Panc1 (cell line): ENCODE results near the gene RASSF4. TPM values are rescaled to one million over a fixed set of nuclear protein-coding genes. Genes with fewer than 3 reads are reported as not detected.

ENCODE experiments used
- ATAC-seq: fragments of 200-7000 bp; cut with Tn5 transposase; 2 replicates; pipeline ENCODE4 v1.9.1; 2020; ENCODE audit warnings: mild to moderate bottlenecking, moderate library complexity
- BruUV-seq: library from RNA; stranded (reverse); fragments of 400-500 nt; replicated peaks from 2 replicates; lab custom pipeline; 2021; lab: Mats Ljungman, UMichigan
- CTCF ChIA-PET: fragments of 300-600 bp; sonication (Branson Sonifier 250); formaldehyde crosslinking; loops from one replicate; lab custom pipeline; 2022; ENCODE audit warnings: antibody characterized with exemption; lab: Charles Lee
- POLR2A ChIA-PET: fragments of 300-600 bp; sonication (Branson Sonifier 250); formaldehyde crosslinking; loops from one replicate; lab custom pipeline; 2022; ENCODE audit warnings: antibody characterized with exemption; lab: Charles Lee
- DNase-seq: peaks from one replicate; pipeline ENCODE4 v3.0.0-alpha.2; 2010; ENCODE audit warnings: low read depth, low spot score
- H3K27ac ChIP-seq: 2 replicates; pipeline ENCODE4 v1.5.1; 2011; ENCODE audit warnings: mild to moderate bottlenecking, low read length, inconsistent platforms
- H3K27me3 ChIP-seq: fragments of 200-500 bp; sonication (Bioruptor generic); 2 replicates; pipeline ENCODE4 v1.6.0; 2014; ENCODE audit warnings: low read length, inconsistent platforms; ENCODE audit not compliant: control insufficient read depth, insufficient read depth
- H3K36me3 ChIP-seq: fragments of 200-500 bp; sonication (Bioruptor generic); 2 replicates; pipeline ENCODE4 v1.5.1; 2014; ENCODE audit warnings: inconsistent platforms, mild to moderate bottlenecking, low read length, moderate library complexity; ENCODE audit not compliant: control insufficient read depth, insufficient read depth
- H3K4me1 ChIP-seq: 2 replicates; pipeline ENCODE4 v1.5.1; 2011; ENCODE audit warnings: inconsistent platforms, mild to moderate bottlenecking, low read length, moderate library complexity; ENCODE audit not compliant: control insufficient read depth, insufficient read depth
- H3K4me3 ChIP-seq, 2 experiments: 2 replicates each; pipeline ENCODE4 v1.5.1; 2011 to 2012; ENCODE audit warnings: low read depth in 2 of 2, low read length in 2 of 2, mild to moderate bottlenecking in 2 of 2, inconsistent platforms in 1 of 2, moderate library complexity in 1 of 2
- H3K9me3 ChIP-seq: fragments of 200-500 bp; sonication (Bioruptor generic); 2 replicates; pipeline ENCODE4 v1.5.1; 2014; ENCODE audit warnings: low read depth, mild to moderate bottlenecking, inconsistent platforms, low read length, moderate library complexity; ENCODE audit not compliant: control insufficient read depth, insufficient read depth
- CTCF ChIP-seq: fragments of 450-650 bp; IDR thresholded peaks from 2 replicates; pipeline ENCODE4 v1.5.1; 2017; ENCODE audit warnings: mild to moderate bottlenecking
- POLR2AphosphoS5 ChIP-seq: IDR thresholded peaks from 2 replicates; pipeline ENCODE4 v1.6.1; 2012; ENCODE audit warnings: mild to moderate bottlenecking, low read depth, low read length, moderate library complexity
- SIN3A ChIP-seq: IDR thresholded peaks from 2 replicates; pipeline ENCODE4 v1.6.1; 2012; ENCODE audit warnings: low read depth, mild to moderate bottlenecking, low read length, moderate library complexity, borderline replicate concordance; ENCODE audit not compliant: insufficient read depth
- TCF7L2 ChIP-seq: IDR thresholded peaks from 2 replicates; pipeline ENCODE4 v1.6.1; 2011; ENCODE audit warnings: mild to moderate bottlenecking, low read depth, low read length, inconsistent platforms
- in situ Hi-C: cut with HindIII; loops from 2 replicates; pipeline ENCODE4 v1.10.0; 2016; ENCODE audit warnings: low sequenced_read_pairs, low pct_unique_long_range_greater_than_20kb
- intact Hi-C: fragments of 100-400 bp; cut with micrococcal nuclease; formaldehyde crosslinking; loops from one replicate; pipeline ENCODE4 v1.10.0; 2022; ENCODE audit not compliant: unreplicated experiment
- total RNA-seq: library from RNA; stranded (reverse); gene quantifications from one replicate; pipeline ENCODE4 v1.2.1, GENCODE V29; 2021; ENCODE audit not compliant: unreplicated experiment

Gene RASSF4
- total RNA-seq, 1 experiment from 2014 or later: 13.9 TPM

DNA sequence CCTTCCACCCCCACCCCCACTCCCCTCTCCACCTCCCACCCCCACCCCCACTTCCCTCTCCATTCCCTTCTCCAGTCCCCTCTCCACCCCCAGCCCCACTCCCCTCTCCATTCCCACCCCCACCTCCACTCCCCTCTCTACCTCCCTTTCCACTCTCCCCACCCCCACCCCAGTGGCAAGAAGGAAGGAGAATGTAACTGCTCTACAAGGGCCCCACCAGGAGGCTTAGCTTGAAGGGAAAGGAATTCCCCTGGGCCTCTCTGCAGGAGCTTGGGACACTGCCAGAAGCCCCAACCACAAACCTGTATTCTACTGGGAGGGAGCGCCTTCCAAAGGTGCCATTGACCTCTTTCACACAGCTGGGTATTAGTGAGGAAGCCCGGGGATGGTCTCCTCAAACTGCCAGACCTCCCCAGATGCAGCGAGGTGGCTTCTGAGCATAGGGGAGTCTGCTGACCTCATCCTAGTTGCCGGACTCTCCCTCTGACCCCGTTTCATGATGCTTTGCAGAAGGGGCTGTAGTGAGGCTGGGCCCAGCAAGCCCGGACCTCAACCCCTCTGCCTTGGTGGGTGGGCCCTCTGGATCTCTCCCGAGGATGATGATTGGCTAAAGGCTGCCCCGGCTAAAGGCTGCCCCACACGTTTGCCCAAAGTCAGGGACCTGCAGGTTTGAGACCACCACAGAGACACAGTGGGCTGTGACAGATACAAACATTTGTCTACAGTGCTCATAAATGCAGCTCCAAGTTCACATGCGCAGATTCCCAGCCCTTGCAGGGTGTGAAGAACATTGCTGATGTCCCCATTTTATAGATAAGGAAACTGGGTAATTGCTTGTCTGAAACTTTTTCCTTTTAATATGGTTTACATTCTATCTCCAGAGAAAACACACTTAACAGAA lies 16.1 kb downstream of the RASSF4 start:
- Histone ChIP-seq H3K27me3 (no peaks in the 10 kb centered on the region), H3K36me3 (no peaks in the 10 kb centered on the region), H3K4me3 (peak overlapping the region in 1 of 2 experiments; percentile 83; a peak in 2 of 4 replicates), H3K4me1 (peaks cover 65% of the 10 kb centered on the region), H3K27ac (peak overlapping the region; percentile 76), H3K9me3 (no peaks in the 10 kb centered on the region)
- no peak for DNase-seq
- ATAC-seq: peak; percentile 44
- BruUV-seq: no TSS peak
- POLR2A ChIA-PET: interaction anchor here (0.6 to 0.7 kb wide), 3 partner anchors 10 to 588 kb away, joined by 3 to 11 read pairs (median 4); no protein-coding TSS in a partner anchor
- TF ChIP-seq POLR2AphosphoS5 (peak; percentile 73), TCF7L2 (no peak)
- in situ Hi-C loops (no loop called here), intact Hi-C loops (loop anchor here (2.0 kb wide), 1 partner anchor 43 kb away; no protein-coding TSS in a partner anchor)
- CTCF ChIA-PET: interaction anchor here (0.7 to 2.3 kb wide), 3 partner anchors 13 to 44 kb away, joined by 4 to 17 read pairs (median 6); no protein-coding TSS in a partner anchor

- no peak for DNase-seq
- no TSS peak for BruUV-seq
- Histone ChIP-seq H3K36me3 (no peaks in the 10 kb centered on the region), H3K4me1 (peaks cover 74% of the 10 kb centered on the region), H3K27me3 (no peaks in the 10 kb centered on the region), H3K27ac (peak overlapping the region; percentile 76), H3K9me3 (no peaks in the 10 kb centered on the region), H3K4me3 (peak overlapping the region in 1 of 2 experiments; percentile 83; a peak in 2 of 4 replicates)
- intact Hi-C loops: no loop called here
- in situ Hi-C loops: no loop called here
- CTCF ChIA-PET: interaction anchor here (1.5 to 2.3 kb wide), 2 partner anchors 14 to 43 kb away, joined by 6 to 17 read pairs; no protein-coding TSS in a partner anchor
- TF ChIP-seq POLR2AphosphoS5 (no peak), SIN3A (no peak), CTCF (no peak)
- no peak for ATAC-seq
- POLR2A ChIA-PET: no interaction called here
Measured at GRCh38 chr10:44976352-44977198, 17.0 kb downstream of the RASSF4 start.

DNA sequence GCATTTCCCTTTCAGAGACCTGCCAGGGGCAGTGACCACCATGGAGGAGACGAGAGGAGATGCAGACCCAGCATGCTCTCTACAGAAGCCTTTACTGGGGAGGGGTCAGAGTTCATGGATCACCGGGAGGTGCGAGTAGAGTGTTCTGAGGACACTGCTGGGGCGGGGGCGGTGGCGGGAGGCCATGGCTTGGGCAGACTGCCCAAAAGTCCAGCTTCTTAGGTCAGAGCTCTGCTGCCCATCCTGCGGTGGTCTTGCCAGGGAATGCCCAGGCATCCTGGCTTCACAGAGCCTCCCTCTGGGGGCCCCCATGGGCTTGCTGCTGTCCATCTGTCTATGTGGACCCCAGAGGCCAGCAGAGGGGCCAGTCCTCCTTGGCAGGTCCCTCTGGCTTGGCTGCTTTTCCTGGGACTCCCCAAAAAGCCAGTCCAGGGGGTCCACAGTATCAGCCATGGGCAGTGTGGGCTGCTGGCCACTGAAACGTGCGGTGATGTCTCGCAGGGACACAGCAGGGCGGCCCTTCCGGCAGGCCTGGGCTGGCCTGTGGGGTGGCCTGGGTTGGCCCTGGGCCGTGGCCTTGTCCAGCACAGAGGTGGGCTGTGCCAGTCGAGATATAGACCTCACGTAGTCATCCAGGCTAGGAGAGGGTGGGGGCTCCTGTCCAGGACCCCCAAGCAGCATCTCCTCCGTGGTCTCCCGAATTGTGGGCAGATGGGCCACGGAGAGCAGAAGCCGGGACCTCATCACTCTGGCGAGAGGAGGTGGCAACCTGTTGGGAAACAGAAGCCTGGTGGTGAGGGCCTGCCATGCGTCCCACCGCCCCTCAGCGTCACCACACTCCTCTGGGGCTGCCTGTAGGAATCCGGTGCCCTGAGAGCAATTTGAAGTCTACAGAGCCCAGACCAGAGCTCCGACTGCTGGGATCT lies 17.9 kb downstream of the RASSF4 start:
- ChIA-PET CTCF (interaction anchor here (1.4 to 2.3 kb wide), 2 partner anchors 44 to 45 kb away, joined by 4 to 17 read pairs; no protein-coding TSS in a partner anchor), POLR2A (no interaction called here)
- BruUV-seq: no TSS peak
- Histone ChIP-seq H3K9me3 (no peaks in the 10 kb centered on the region), H3K36me3 (no peaks in the 10 kb centered on the region), H3K4me3 (peak overlapping the region; percentile 38 to 83), H3K27me3 (no peaks in the 10 kb centered on the region), H3K4me1 (peaks cover 81% of the 10 kb centered on the region), H3K27ac (peak overlapping the region; percentile 76)
- TF ChIP-seq CTCF: no peak
- no peak for DNase-seq
- no peak for ATAC-seq
- in situ Hi-C loops: no loop called here
- intact Hi-C loops: no loop called here
